Astrocyte (in vitro differentiated cells and primary cell): ENCODE measurements around the gene ST6GAL2.

Experiments used
- CTCF ChIP-seq: IDR thresholded peaks from 2 replicates; pipeline ENCODE4 v1.5.1; 2011; ENCODE audit warnings: low read depth, mild to moderate bottlenecking, inconsistent platforms, low read length, moderate library complexity; ENCODE audit not compliant: insufficient read depth
- EZH2 ChIP-seq: IDR thresholded peaks from 2 replicates; pipeline ENCODE4 v1.6.1; 2012; ENCODE audit warnings: mild to moderate bottlenecking, low read length, inconsistent platforms; ENCODE audit not compliant: insufficient read depth

- TF ChIP-seq CTCF: no peak
- TF ChIP-seq EZH2: no peak
Observed at GRCh38 chr2:106759966-106760365, 126.0 kb downstream of the ST6GAL2 start.
